ENCODE results near the gene SERGEF.

GRCh38 chr11:17901481-17901880 is 111.4 kb downstream of the SERGEF start:
- TF ChIP-seq POLR2A (IDR thresholded peaks at IDR 0.05; ENCODE audit: low read depth, low read length) (no peak), POLR2AphosphoS5 (IDR thresholded peaks at IDR 0.05; ENCODE audit: low read depth, low read length) (no peak), TAF1 (IDR thresholded peaks at IDR 0.05; ENCODE audit: low read depth, low read length) (no peak), PAX5 (IDR thresholded peaks at IDR 0.05; ENCODE audit: insufficient read depth, low read length, severe bottlenecking) (no peak), SPI1 (IDR thresholded peaks at IDR 0.05; ENCODE audit: low read depth, low read length) (no peak), POU2F2 (IDR thresholded peaks at IDR 0.05; ENCODE audit: low read depth, low read length) (no peak)
